ENCODE results near the gene NISCH.
A peak's percentile ranks its signal among the peaks of the same experiment; 100 is the strongest.

- TF ChIP-seq CTCF (conservative IDR thresholded peaks at IDR 0.05; ENCODE audit: low read depth, low read length) (peak; percentile 91), EZH2 (IDR thresholded peaks at IDR 0.05; ENCODE audit: low read length, unreplicated experiment) (no peak)
Observed at GRCh38 chr3:52428151-52429005, 27.0 kb upstream of the NISCH start.

Data from PC-3 (cell line).